Sigmoid colon (tissue), 7 donors: ENCODE results near the gene CCM2L. TPM values are rescaled to one million over a fixed set of nuclear protein-coding genes. Genes with fewer than 3 reads are reported as not detected.

Source experiments
- DNase-seq: peaks from one replicate; pipeline ENCODE4 v3.0.0-alpha.2; 2019
- H3K27ac ChIP-seq, 4 donors: fragments of 200-600 bp; sonication (generic); one replicate each; pipeline ENCODE4 v1.5.1; 2016 to 2019; ENCODE audit warnings: mild to moderate bottlenecking in 1 of 4
- H3K27me3 ChIP-seq, 3 donors: fragments of 200-600 bp; sonication (generic); one replicate each; pipeline ENCODE4 v1.5.1; 2019; ENCODE audit warnings: mild to moderate bottlenecking in 1 of 3
- H3K36me3 ChIP-seq, 4 donors: fragments of 200-600 bp; sonication (generic); one replicate each; pipeline ENCODE4 v1.5.1; 2016 to 2019
- H3K4me1 ChIP-seq, 4 donors: fragments of 200-600 bp; sonication (generic); one replicate each; pipeline ENCODE4 v1.5.1; 2017 to 2019
- H3K4me3 ChIP-seq, 4 donors: fragments of 200-600 bp; sonication (generic); one replicate each; pipeline ENCODE4 v1.5.1; 2017 to 2019; ENCODE audit warnings: mild to moderate bottlenecking in 2 of 4, moderate library complexity in 1 of 4
- H3K9me3 ChIP-seq, 4 donors: fragments of 200-600 bp in 3 of 4; sonication (generic) in 3 of 4; one replicate each; pipeline versions ENCODE4 v1.5.1 to v1.6.1; 2013 to 2019
- CTCF ChIP-seq, 4 experiments: fragments of 450-650 bp in 3 of 4; fragments of 200-600 bp in 1 of 4; IDR thresholded peaks; one replicate each; pipeline ENCODE4 v1.5.1; 2016 to 2019; ENCODE audit warnings: antibody characterized with exemption in 4 of 4, mild to moderate bottlenecking in 3 of 4, moderate library complexity in 2 of 4
- EP300 ChIP-seq, 4 donors: sonication (generic); formaldehyde crosslinking; IDR thresholded peaks; one replicate each; pipeline ENCODE4 v1.6.1; 2017; ENCODE audit warnings: antibody characterized with exemption in 4 of 4
- POLR2A ChIP-seq, 2 donors: fragments of 450-650 bp; IDR thresholded peaks; one replicate each; pipeline ENCODE4 v1.6.1; 2016; ENCODE audit warnings: antibody characterized with exemption in 2 of 2, mild to moderate bottlenecking in 2 of 2, moderate library complexity in 2 of 2
- POLR2AphosphoS5 ChIP-seq, 4 donors: sonication (generic); formaldehyde crosslinking; IDR thresholded peaks; one replicate each; pipeline ENCODE4 v1.6.1; 2017; ENCODE audit warnings: antibody characterized with exemption in 4 of 4
- WGBS, 2 donors: extraction: QIAGEN DNeasy Blood & Tissue Kit; methylation state at CpG; one replicate each; pipeline ENCODE4 v1.1.7; 2013; 5-methylcytosine and 5-hydroxymethylcytosine counted together
- intact Hi-C: fragments of 100-400 bp; cut with DNase I; formaldehyde crosslinking; loops from one replicate; pipeline ENCODE4 v1.15.1; 2023
- polyA plus RNA-seq, 3 donors: library from polyadenylated mRNA; stranded (reverse); fragments of 200-250 nt; gene quantifications; one replicate each; pipeline ENCODE4 v1.2.3, GENCODE V29; 2013
- total RNA-seq, 4 donors: library from RNA; depleted of rRNA; stranded (reverse); fragments of >200 nt; gene quantifications; one replicate each; pipeline ENCODE4 v1.1.0, GENCODE V29; 2016
- donor health status: healthy with polysubstance abuse.
- donor health status: Bipolar disorder and iron deficiency.
- donor health status: healthy.

CCM2L gene
- total and polyA plus RNA-seq, 7 donors = 0.46 to 5.8 (median 2.5) TPM

- Histone ChIP-seq H3K4me1 (no peaks in the 10 kb centered on the region), H3K4me3 (no peak overlapping the region), H3K27ac (no peak overlapping the region), H3K9me3 (no peaks in the 10 kb centered on the region), H3K27me3 (peaks cover 0 to 23% (median 0%) of the 10 kb centered on the region in 3 donors), H3K36me3 (no peaks in the 10 kb centered on the region)
- DNase-seq = no peak
- TF ChIP-seq POLR2AphosphoS5 (IDR thresholded peaks at IDR 0.05) (no peak), CTCF (IDR thresholded peaks at IDR 0.05) (no peak), POLR2A (IDR thresholded peaks at IDR 0.05) (no peak), EP300 (IDR thresholded peaks at IDR 0.05) (no peak)
- 55 to 74% methylated on average over 2 of the region's 2 CpGs for WGBS, 2 donors
- intact Hi-C loops = no loop called here
Measured at GRCh38 chr20:31981784-31982183, 28.5 kb upstream of the CCM2L start.

GRCh38 chr20:31984981-31985471 is 25.2 kb upstream of the CCM2L start:
- no peaks in the 10 kb centered on the region for H3K4me1 ChIP-seq
- peaks cover 0 to 16% (median 0%) of the 10 kb centered on the region in 3 donors for H3K27me3 ChIP-seq
- H3K9me3 ChIP-seq = no peaks in the 10 kb centered on the region
- no peak overlapping the region for H3K4me3 ChIP-seq
- WGBS, 2 donors = 45 to 50% methylated on average over 6 of the region's 6 CpGs
- TF ChIP-seq POLR2AphosphoS5 (IDR thresholded peaks at IDR 0.05) (no peak), EP300 (IDR thresholded peaks at IDR 0.05) (no peak), POLR2A (IDR thresholded peaks at IDR 0.05) (no peak), CTCF (IDR thresholded peaks at IDR 0.05) (no peak)
- intact Hi-C loops = no loop called here
- no peak overlapping the region for H3K27ac ChIP-seq
- no peaks in the 10 kb centered on the region for H3K36me3 ChIP-seq
- DNase-seq = no peak

GRCh38 chr20:31987744-31988143 is 22.5 kb upstream of the CCM2L start:
- no peak overlapping the region for H3K27ac ChIP-seq
- H3K4me3 ChIP-seq = no peak overlapping the region
- H3K36me3 ChIP-seq = no peaks in the 10 kb centered on the region
- 18 to 60% methylated on average over 1 of the region's 1 CpG for WGBS, 2 donors
- no peak for TF ChIP-seq CTCF (IDR thresholded peaks at IDR 0.05)
- no peak for TF ChIP-seq POLR2A (IDR thresholded peaks at IDR 0.05)
- no peak for TF ChIP-seq POLR2AphosphoS5 (IDR thresholded peaks at IDR 0.05)
- no peak for TF ChIP-seq EP300 (IDR thresholded peaks at IDR 0.05)
- H3K4me1 ChIP-seq = no peaks in the 10 kb centered on the region
- H3K9me3 ChIP-seq = no peaks in the 10 kb centered on the region
- no peak for DNase-seq
- no peaks in the 10 kb centered on the region for H3K27me3 ChIP-seq
- intact Hi-C loops = no loop called here

GRCh38 chr20:31988430-31989015 is 21.7 kb upstream of the CCM2L start:
- TF ChIP-seq CTCF (IDR thresholded peaks at IDR 0.05) = no peak
- no peak for TF ChIP-seq EP300 (IDR thresholded peaks at IDR 0.05)
- TF ChIP-seq POLR2A (IDR thresholded peaks at IDR 0.05) = no peak
- no peak for TF ChIP-seq POLR2AphosphoS5 (IDR thresholded peaks at IDR 0.05)
- H3K4me3 ChIP-seq = no peak overlapping the region
- WGBS, 2 donors = 79 to 85% methylated on average over 5 of the region's 5 CpGs
- no peaks in the 10 kb centered on the region for H3K4me1 ChIP-seq
- H3K9me3 ChIP-seq = no peaks in the 10 kb centered on the region
- intact Hi-C loops = no loop called here
- DNase-seq = no peak
- H3K27me3 ChIP-seq = peaks cover 0 to under 1% (median 0%) of the 10 kb centered on the region in 3 donors
- H3K36me3 ChIP-seq = no peaks in the 10 kb centered on the region
- H3K27ac ChIP-seq = no peak overlapping the region
